ENCODE measurements around the gene XPNPEP2.

The XPNPEP2 gene

GRCh38 chrX:129781134-129781672 lies 42.4 kb downstream of the XPNPEP2 start:
- DNase-seq = no peak

GRCh38 chrX:129781680-129782495 lies 43.1 kb downstream of the XPNPEP2 start:
- no peak for DNase-seq

- no peak for DNase-seq
Observed at GRCh38 chrX:129782706-129783105, 43.9 kb downstream of the XPNPEP2 start.

GRCh38 chrX:129783291-129783713 lies 44.5 kb downstream of the XPNPEP2 start:
- no peak for DNase-seq

- DNase-seq = no peak
Observed at GRCh38 chrX:129784371-129784770, 45.6 kb downstream of the XPNPEP2 start.

- DNase-seq = no peak
Observed at GRCh38 chrX:129785160-129785947, 46.6 kb downstream of the XPNPEP2 start.

GRCh38 chrX:129786210-129786651 lies 47.5 kb downstream of the XPNPEP2 start:
- DNase-seq = no peak

GRCh38 chrX:129787336-129788055 lies 48.7 kb downstream of the XPNPEP2 start:
- no peak for DNase-seq

- DNase-seq = no peak
Observed at GRCh38 chrX:129788527-129788926, 49.7 kb downstream of the XPNPEP2 start.

GRCh38 chrX:129790146-129790545 lies 51.4 kb downstream of the XPNPEP2 start:
- no peak for DNase-seq

GRCh38 chrX:129790808-129791207 lies 52.0 kb downstream of the XPNPEP2 start:
- no peak for DNase-seq

- no peak for DNase-seq
Observed at GRCh38 chrX:129791336-129791735, 52.6 kb downstream of the XPNPEP2 start.

- DNase-seq = no peak
Observed at GRCh38 chrX:129791961-129792570, 53.3 kb downstream of the XPNPEP2 start.

- no peak for DNase-seq
Observed at GRCh38 chrX:129792586-129793291, 54.0 kb downstream of the XPNPEP2 start.

GRCh38 chrX:129793604-129794191 lies 54.9 kb downstream of the XPNPEP2 start:
- no peak for DNase-seq

GRCh38 chrX:129795584-129795983 lies 56.8 kb downstream of the XPNPEP2 start:
- no peak for DNase-seq

GRCh38 chrX:129797251-129797906 lies 58.6 kb downstream of the XPNPEP2 start:
- DNase-seq = no peak

- no peak for DNase-seq
Observed at GRCh38 chrX:129798456-129798855, 59.7 kb downstream of the XPNPEP2 start.

- DNase-seq = no peak
Observed at GRCh38 chrX:129798888-129799287, 60.1 kb downstream of the XPNPEP2 start.

GRCh38 chrX:129800186-129800585 lies 61.4 kb downstream of the XPNPEP2 start:
- no peak for DNase-seq

- DNase-seq = no peak
Observed at GRCh38 chrX:129802863-129803262, 64.1 kb downstream of the XPNPEP2 start.
